ENCODE data around the gene NID1. TPM values are rescaled to one million over a fixed set of nuclear protein-coding genes. Genes with fewer than 3 reads are reported as not detected.

NID1 gene
- total RNA-seq, 1 experiment from 2014 or later, result 19.2 TPM

GRCh38 chr1:236025836-236026235 is 39.1 kb downstream of the NID1 start:
- H3K4me3 Mint-ChIP-seq, result no peak overlapping the region
- CTCF ChIA-PET, result no interaction called here
- H3K4me1 Mint-ChIP-seq, result no peaks in the 10 kb centered on the region

GRCh38 chr1:236024641-236025040 is 40.2 kb downstream of the NID1 start:
- H3K27me3 Mint-ChIP-seq (ENCODE audit: low read depth), result no peaks in the 10 kb centered on the region
- ChIA-PET CTCF (interaction anchor here (1.0 kb wide), 1 partner anchor 53 kb away, joined by 3 read pairs; no protein-coding TSS in a partner anchor), POLR2A (no interaction called here)
- H3K4me1 Mint-ChIP-seq, result no peaks in the 10 kb centered on the region
- H3K4me3 Mint-ChIP-seq, result no peak overlapping the region
- peaks cover 6% of the 10 kb centered on the region for H3K36me3 Mint-ChIP-seq
- DNase-seq (ENCODE audit: low spot score) (no peak), ATAC-seq (no peak)
- TF ChIP-seq AR (CRISPR knock-in tag; IDR thresholded peaks at IDR 0.05), result no peak
- H3K9me3 Mint-ChIP-seq, result no peaks in the 10 kb centered on the region
- no peak overlapping the region for H3K27ac Mint-ChIP-seq

More at GRCh38 chr1:236025836-236026235, 39.1 kb downstream of the NID1 start:
- peaks cover 6% of the 10 kb centered on the region for H3K36me3 Mint-ChIP-seq
- ATAC-seq (no peak), DNase-seq (ENCODE audit: low spot score) (no peak)
- H3K9me3 Mint-ChIP-seq, result no peaks in the 10 kb centered on the region
- H3K27me3 Mint-ChIP-seq (ENCODE audit: low read depth), result no peaks in the 10 kb centered on the region
- POLR2A ChIA-PET, result no interaction called here
- H3K27ac Mint-ChIP-seq, result peak overlapping the region; percentile 34; the same call in 1 of the 2 replicates
- no peak for TF ChIP-seq ZBTB43 (CRISPR knock-in tag; IDR thresholded peaks at IDR 0.05)

DNA sequence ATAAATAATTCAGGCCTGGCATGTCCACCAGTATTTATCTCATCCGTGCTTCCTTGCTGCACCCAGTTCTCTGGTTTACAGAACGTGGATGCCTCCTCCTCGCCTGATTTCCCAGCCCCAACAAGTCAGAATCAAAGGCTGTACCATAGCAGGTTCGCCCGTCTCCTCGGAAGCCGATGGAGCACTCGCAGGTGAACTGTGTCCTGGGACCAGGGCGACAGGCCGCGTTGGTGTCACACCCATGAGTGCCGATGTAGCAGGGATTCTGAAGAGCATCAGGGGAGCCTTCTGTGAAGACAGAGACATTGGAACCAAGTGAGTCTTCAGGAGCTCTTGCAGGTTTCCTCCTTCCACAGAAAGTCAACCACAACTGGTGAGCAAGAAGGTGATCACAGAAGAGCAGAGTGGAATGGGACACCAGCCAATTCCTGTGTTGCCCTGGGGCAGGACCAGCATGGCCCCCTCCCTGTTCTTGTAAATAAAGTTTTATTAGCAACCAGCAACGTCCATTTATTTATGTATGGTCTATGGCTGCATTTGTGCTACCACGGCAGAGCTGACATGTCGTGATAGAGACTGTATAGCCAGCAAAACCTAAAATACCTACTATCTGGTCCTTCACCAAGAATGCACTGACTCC is 40.8 kb downstream of the NID1 start:
- ChIA-PET CTCF (interaction anchor here (1.0 kb wide), 1 partner anchor 52 kb away, joined by 3 read pairs; no protein-coding TSS in a partner anchor), POLR2A (no interaction called here)
- no peak overlapping the region for H3K27ac Mint-ChIP-seq
- TF ChIP-seq ZNF281 (CRISPR knock-in tag; IDR thresholded peaks at IDR 0.05) (no peak), ZBTB21 (CRISPR knock-in tag; IDR thresholded peaks at IDR 0.05; ENCODE audit: borderline replicate concordance) (no peak), NFE2L1 (CRISPR knock-in tag; IDR thresholded peaks at IDR 0.05) (no peak)
- H3K4me1 Mint-ChIP-seq, result no peaks in the 10 kb centered on the region
- no peak for DNase-seq (ENCODE audit: low spot score)
- no peak overlapping the region for H3K4me3 Mint-ChIP-seq
- H3K9me3 Mint-ChIP-seq, result no peaks in the 10 kb centered on the region
- no peak for ATAC-seq
- peaks cover 6% of the 10 kb centered on the region for H3K36me3 Mint-ChIP-seq
- H3K27me3 Mint-ChIP-seq (ENCODE audit: low read depth), result no peaks in the 10 kb centered on the region

DNA sequence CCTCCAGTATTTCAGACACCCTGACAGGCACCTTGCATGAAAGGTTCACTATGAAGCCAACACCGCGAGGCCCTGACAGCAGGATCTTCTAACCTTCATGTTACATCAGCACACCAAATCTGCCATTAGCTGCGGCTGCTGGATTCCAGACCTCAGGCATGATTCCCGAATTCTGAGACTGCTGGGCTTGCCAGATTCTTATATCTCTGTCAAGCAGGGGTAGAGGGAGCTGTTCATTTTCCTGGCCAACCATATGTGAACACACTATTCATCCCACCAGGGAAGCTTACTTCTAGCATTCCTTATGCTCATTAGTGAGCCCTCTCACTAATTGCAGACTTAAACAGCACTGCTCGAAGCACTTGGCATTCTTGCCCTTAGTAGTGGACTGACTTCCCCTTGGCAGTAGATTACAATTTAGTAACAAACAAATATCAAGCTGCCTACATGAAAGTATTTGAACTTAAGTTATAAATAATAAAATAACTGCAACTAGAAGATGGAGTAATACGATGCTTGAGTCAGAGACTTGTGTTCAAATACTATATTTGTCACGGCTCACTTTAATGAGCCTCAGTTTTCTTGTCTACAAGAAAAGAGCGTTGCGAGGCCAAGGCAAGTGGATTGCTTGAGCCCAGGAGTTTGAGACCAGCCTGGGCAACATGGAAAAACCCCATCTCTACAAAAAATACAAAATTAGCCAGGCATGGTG is 43.3 kb downstream of the NID1 start:
- TF ChIP-seq GTF2I (CRISPR knock-in tag; conservative IDR thresholded peaks at IDR 0.05) (no peak), SMAD4 (CRISPR knock-in tag; IDR thresholded peaks at IDR 0.05) (no peak)
- peaks cover 6% of the 10 kb centered on the region for H3K36me3 Mint-ChIP-seq
- H3K4me3 Mint-ChIP-seq, result no peak overlapping the region
- H3K4me1 Mint-ChIP-seq, result no peaks in the 10 kb centered on the region
- no peaks in the 10 kb centered on the region for H3K27me3 Mint-ChIP-seq (ENCODE audit: low read depth)
- ATAC-seq (no peak), DNase-seq (ENCODE audit: low spot score) (no peak)
- ChIA-PET POLR2A (no interaction called here), CTCF (interaction anchor here (1.3 kb wide), 1 partner anchor 43 kb away, joined by 3 read pairs; no protein-coding TSS in a partner anchor)
- H3K9me3 Mint-ChIP-seq, result no peaks in the 10 kb centered on the region
- no peak overlapping the region for H3K27ac Mint-ChIP-seq
